GM21723 (cell line): ENCODE results near the gene MYH10.

ENCODE experiments used
- ATAC-seq: cut with Tn5 transposase; IDR thresholded peaks from one replicate; pipeline ENCODE4 v1.9.1; 2021; ENCODE audit warnings: mild to moderate bottlenecking, moderate library complexity; ENCODE audit not compliant: unreplicated experiment

MYH10 gene

GRCh38 chr17:8453326-8453725 is 177.2 kb downstream of the MYH10 start:
- no peak for ATAC-seq

GRCh38 chr17:8451933-8452614 is 178.5 kb downstream of the MYH10 start:
- ATAC-seq = no peak

- ATAC-seq = no peak
Observed at GRCh38 chr17:8448310-8448709, 182.2 kb downstream of the MYH10 start.

- no peak for ATAC-seq
Observed at GRCh38 chr17:8447799-8448198, 182.7 kb downstream of the MYH10 start.

GRCh38 chr17:8445536-8445935 is 185.0 kb downstream of the MYH10 start:
- ATAC-seq = no peak

- ATAC-seq = no peak
Observed at GRCh38 chr17:8444494-8444893, 186.0 kb downstream of the MYH10 start.

- ATAC-seq = no peak
Observed at GRCh38 chr17:8443756-8444155, 186.8 kb downstream of the MYH10 start.

GRCh38 chr17:8442310-8442709 is 188.2 kb downstream of the MYH10 start:
- no peak for ATAC-seq

- no peak for ATAC-seq
Observed at GRCh38 chr17:8441690-8442089, 188.8 kb downstream of the MYH10 start.

- ATAC-seq = no peak
Observed at GRCh38 chr17:8439681-8440080, 190.8 kb downstream of the MYH10 start.

- ATAC-seq = no peak
Observed at GRCh38 chr17:8438441-8438840, 192.1 kb downstream of the MYH10 start.

- no peak for ATAC-seq
Observed at GRCh38 chr17:8436844-8437171, 193.7 kb downstream of the MYH10 start.

- peak; percentile 54 for ATAC-seq
Observed at GRCh38 chr17:8436169-8436843, 194.2 kb downstream of the MYH10 start.

GRCh38 chr17:8435245-8436168 is 195.0 kb downstream of the MYH10 start, which contains the start of gene NDEL1:
TSS of gene NDEL1 (plus strand) at chr17:8435884. CDS start at chr17:8444272, 8,388 bp downstream.
- ATAC-seq = peak; percentile 94

- no peak for ATAC-seq
Observed at GRCh38 chr17:8430966-8431365, 199.6 kb downstream of the MYH10 start.

GRCh38 chr17:8426802-8427201 is 203.7 kb downstream of the MYH10 start:
- ATAC-seq = no peak

- ATAC-seq = no peak
Observed at GRCh38 chr17:8426094-8426720, 204.3 kb downstream of the MYH10 start.
